ENCODE results near the gene HIF1AN. TPM values are rescaled to one million over a fixed set of nuclear protein-coding genes. Genes with fewer than 3 reads are reported as not detected.

HIF1AN gene
- total RNA-seq, 2 donors from 2014 or later, result 52.8 to 55.1 TPM

GRCh38 chr10:100528123-100528886, 7.4 kb upstream of the HIF1AN start:
- ATAC-seq (replicated peaks in 1 of 2), result peak; percentile 63 to 68
- Mint-ChIP-seq H3K4me1 (ENCODE audit: low read depth) (peaks cover 46% of the 10 kb centered on the region), H3K27ac (peak overlapping the region; percentile 95), H3K9me3 (no peaks in the 10 kb centered on the region), H3K36me3 (ENCODE audit: insufficient read depth in 2 of 2) (peaks cover 16 to 25% of the 10 kb centered on the region in 2 donors), H3K4me3 (peak overlapping the region; percentile 87 to 98), H3K27me3 (ENCODE audit: low read depth) (no peaks in the 10 kb centered on the region)
- peak; percentile 38 to 48 for DNase-seq

DNA sequence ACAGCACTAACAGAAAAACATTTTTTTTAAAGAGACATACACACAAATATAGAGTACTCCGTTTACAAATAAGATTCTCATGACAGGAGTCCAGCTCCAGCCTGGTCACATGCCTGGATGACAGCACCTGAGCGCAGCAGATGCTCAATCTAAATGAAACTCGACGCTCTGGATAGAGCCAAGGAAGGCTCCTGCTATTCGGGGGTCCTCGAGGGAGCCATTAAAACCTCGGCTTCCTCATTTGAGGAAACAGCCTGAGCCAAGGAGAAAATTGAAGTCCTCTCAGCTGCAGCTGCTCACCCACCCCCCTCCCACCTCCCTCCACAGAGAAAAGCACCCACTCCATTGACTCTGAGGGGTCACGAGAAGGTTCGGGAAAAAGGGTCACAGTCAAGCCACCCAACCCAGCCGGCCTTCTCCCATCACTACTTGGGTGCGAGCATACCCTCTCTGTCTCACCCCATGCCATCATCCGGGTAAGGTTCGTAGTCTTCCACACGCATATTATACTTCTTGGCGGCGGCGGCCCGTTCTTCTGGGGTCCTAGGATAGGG, 6.7 kb upstream of the HIF1AN start:
- peak overlapping the region; percentile 87 to 98 for H3K4me3 Mint-ChIP-seq
- H3K27ac Mint-ChIP-seq, result peak overlapping the region; percentile 95
- no peaks in the 10 kb centered on the region for H3K9me3 Mint-ChIP-seq
- H3K4me1 Mint-ChIP-seq (ENCODE audit: low read depth), result peaks cover 47% of the 10 kb centered on the region
- ATAC-seq (replicated peaks in 1 of 2) (peak; percentile 4 to 8), DNase-seq (no peak)
- H3K36me3 Mint-ChIP-seq (ENCODE audit: insufficient read depth in 2 of 2), result peaks cover 13 to 18% of the 10 kb centered on the region in 2 donors
- no peaks in the 10 kb centered on the region for H3K27me3 Mint-ChIP-seq (ENCODE audit: low read depth)

DNA sequence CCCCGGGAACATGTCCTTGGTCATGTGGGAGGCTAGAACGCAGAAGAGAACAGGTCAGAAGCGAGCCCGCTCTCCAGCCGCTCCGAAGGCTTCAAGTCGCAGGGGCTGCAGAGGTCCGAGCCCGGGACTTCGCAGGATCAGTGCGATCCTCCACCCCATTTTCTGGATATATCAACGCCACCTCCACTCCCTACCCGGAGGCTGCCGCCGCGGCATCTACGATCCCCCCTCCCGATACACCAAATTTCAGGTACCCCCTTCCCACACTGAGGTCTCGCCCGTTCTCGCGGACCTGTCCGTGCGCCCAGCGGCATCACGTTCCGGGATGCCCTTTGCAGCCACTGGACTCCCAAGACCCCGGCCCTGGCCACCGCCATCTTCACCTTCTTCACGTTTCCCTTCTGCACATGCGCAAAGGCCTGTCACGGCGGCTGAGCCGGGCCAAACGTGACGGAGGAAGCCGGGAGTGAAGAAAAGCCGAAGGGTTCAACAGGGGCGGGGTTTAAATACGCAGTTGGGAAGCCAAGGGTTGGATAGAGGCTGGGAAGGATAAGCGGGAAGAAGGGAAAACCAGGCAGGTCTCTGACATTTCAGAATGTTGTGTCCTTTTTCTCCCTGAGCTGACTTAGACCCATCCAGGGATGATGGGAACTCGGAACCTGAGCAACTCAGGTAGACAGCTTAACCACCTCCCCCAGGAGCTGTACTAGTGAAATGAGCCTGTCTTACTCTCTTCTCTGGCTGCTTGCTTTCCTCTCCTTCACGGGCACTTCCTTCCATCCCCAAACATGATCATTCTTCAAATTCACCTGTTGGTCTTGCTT, 6.1 kb upstream of the HIF1AN start, which contains the start of gene NDUFB8:
TSS of gene NDUFB8 (minus strand) at position 397 of the 824 bp plus-strand sequence. CDS start at position 377, 20 bp downstream.
- peak; percentile 70 to 74 for ATAC-seq (replicated peaks in 1 of 2)
- DNase-seq, result peak; percentile 90
- no peaks in the 10 kb centered on the region for H3K9me3 Mint-ChIP-seq
- peaks cover 44% of the 10 kb centered on the region for H3K4me1 Mint-ChIP-seq (ENCODE audit: low read depth)
- peak within 1 kb of the TSS; percentile 87 to 98 for H3K4me3 Mint-ChIP-seq
- H3K27me3 Mint-ChIP-seq (ENCODE audit: low read depth), result no peaks in the 10 kb centered on the region
- H3K36me3 Mint-ChIP-seq (ENCODE audit: insufficient read depth in 2 of 2), result peaks cover 13 to 17% of the 10 kb centered on the region in 2 donors
- H3K27ac Mint-ChIP-seq, result peak within 1 kb of the TSS; percentile 95

- Mint-ChIP-seq H3K36me3 (ENCODE audit: insufficient read depth in 2 of 2) (peaks cover 6 to 10% of the 10 kb centered on the region in 2 donors), H3K27me3 (ENCODE audit: low read depth) (no peaks in the 10 kb centered on the region), H3K27ac (no peak overlapping the region), H3K9me3 (no peaks in the 10 kb centered on the region), H3K4me1 (ENCODE audit: low read depth) (peaks cover 41% of the 10 kb centered on the region), H3K4me3 (peak overlapping the region in 1 of 2 donors; percentile 60)
- no peak for DNase-seq
- ATAC-seq (replicated peaks in 1 of 2), result peak; percentile 27 to 44
Observed at GRCh38 chr10:100531761-100532160, 4.0 kb upstream of the HIF1AN start.

GRCh38 chr10:100534726-100535125, 1.0 kb upstream of the HIF1AN start:
- H3K4me1 Mint-ChIP-seq (ENCODE audit: low read depth), result peaks cover 29% of the 10 kb centered on the region
- no peaks in the 10 kb centered on the region for H3K27me3 Mint-ChIP-seq (ENCODE audit: low read depth)
- no peak overlapping the region for H3K4me3 Mint-ChIP-seq

DNA sequence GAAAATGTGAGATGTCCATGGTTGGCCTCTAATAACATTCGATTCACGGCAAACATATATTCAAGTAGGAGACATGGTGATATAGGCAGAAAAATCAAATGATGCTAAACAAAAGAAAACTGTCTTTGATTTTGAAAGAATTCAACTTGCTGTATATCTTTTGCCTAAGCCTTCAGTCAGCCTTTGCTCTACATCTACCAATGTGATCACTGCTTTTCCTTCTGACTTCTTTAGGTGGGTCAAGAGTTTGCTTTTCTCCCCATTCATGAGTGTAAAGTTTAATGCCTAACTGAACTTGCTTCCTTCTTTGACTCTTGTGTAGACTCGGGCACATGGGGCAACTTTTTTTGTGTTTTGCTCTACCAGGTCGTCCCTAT, 417 bp upstream of the HIF1AN start:
- DNase-seq, result no peak
- Mint-ChIP-seq H3K9me3 (no peaks in the 10 kb centered on the region), H3K27ac (no peak overlapping the region), H3K4me3 (no peak overlapping the region), H3K4me1 (ENCODE audit: low read depth) (peaks cover 23% of the 10 kb centered on the region), H3K36me3 (ENCODE audit: insufficient read depth in 2 of 2) (peaks cover under 1 to 17% of the 10 kb centered on the region in 2 donors), H3K27me3 (ENCODE audit: low read depth) (no peaks in the 10 kb centered on the region)
- ATAC-seq (replicated peaks in 1 of 2), result peak; percentile 22 to 26

More at GRCh38 chr10:100534726-100535125, 1.0 kb upstream of the HIF1AN start:
- H3K36me3 Mint-ChIP-seq (ENCODE audit: insufficient read depth in 2 of 2), result peaks cover 0 to 13% of the 10 kb centered on the region in 2 donors
- no peak overlapping the region for H3K27ac Mint-ChIP-seq
- ATAC-seq (replicated peaks in 1 of 2) (no peak), DNase-seq (no peak)
- no peaks in the 10 kb centered on the region for H3K9me3 Mint-ChIP-seq

DNA sequence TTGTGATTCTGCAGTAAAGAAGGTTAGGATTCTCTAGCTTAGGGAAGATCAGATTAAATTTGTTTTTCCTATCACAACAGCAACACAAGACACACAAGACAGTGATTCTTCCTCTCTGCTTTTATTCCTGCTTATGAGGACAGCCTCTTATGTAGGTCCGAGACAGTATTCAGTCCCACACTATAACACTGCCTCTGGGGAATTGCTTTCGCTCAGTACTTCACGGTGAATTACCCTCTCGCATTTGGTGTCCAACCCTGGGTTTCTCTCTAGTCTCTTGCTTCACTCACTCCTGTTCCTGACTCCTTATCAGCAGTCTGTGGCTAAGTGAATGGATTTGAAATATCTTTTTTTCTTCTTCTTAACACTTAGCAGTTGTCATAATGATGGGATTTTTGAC, 1.7 kb downstream of the HIF1AN start:
- no peak overlapping the region for H3K4me3 Mint-ChIP-seq
- peaks cover 7 to 29% of the 10 kb centered on the region in 2 donors for H3K36me3 Mint-ChIP-seq (ENCODE audit: insufficient read depth in 2 of 2)
- no peaks in the 10 kb centered on the region for H3K9me3 Mint-ChIP-seq
- no peak for DNase-seq
- ATAC-seq (replicated peaks in 1 of 2), result no peak
- no peaks in the 10 kb centered on the region for H3K27me3 Mint-ChIP-seq (ENCODE audit: low read depth)
- peak overlapping the region; percentile 87 for H3K27ac Mint-ChIP-seq
- peaks cover 10% of the 10 kb centered on the region for H3K4me1 Mint-ChIP-seq (ENCODE audit: low read depth)

DNA sequence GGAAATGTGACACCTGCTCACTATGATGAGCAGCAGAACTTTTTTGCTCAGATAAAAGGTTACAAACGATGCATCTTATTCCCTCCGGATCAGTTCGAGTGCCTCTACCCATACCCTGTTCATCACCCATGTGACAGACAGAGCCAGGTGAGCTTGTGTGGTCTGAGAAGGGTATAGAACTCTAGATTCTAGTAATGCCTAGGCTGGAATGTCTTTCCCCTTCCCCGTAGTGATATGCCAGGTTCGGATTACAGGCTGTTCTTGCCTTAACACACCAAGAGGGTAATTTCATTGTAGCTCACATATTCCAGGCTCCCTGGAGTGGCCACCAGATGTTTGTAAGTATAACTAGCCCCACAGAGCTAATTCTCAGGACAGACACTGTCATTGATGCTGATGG, 9.2 kb downstream of the HIF1AN start:
- H3K9me3 Mint-ChIP-seq, result no peaks in the 10 kb centered on the region
- H3K4me3 Mint-ChIP-seq, result no peak overlapping the region
- no peaks in the 10 kb centered on the region for H3K4me1 Mint-ChIP-seq (ENCODE audit: low read depth)
- H3K36me3 Mint-ChIP-seq (ENCODE audit: insufficient read depth in 2 of 2), result peaks cover 11 to 33% of the 10 kb centered on the region in 2 donors
- DNase-seq, result no peak
- H3K27ac Mint-ChIP-seq, result no peak overlapping the region
- H3K27me3 Mint-ChIP-seq (ENCODE audit: low read depth), result no peaks in the 10 kb centered on the region
- ATAC-seq (replicated peaks in 1 of 2), result no peak

GRCh38 chr10:100551196-100551595, 15.5 kb downstream of the HIF1AN start:
- no peak for DNase-seq
- Mint-ChIP-seq H3K4me3 (no peak overlapping the region), H3K27me3 (ENCODE audit: low read depth) (no peaks in the 10 kb centered on the region), H3K27ac (no peak overlapping the region), H3K4me1 (ENCODE audit: low read depth) (no peaks in the 10 kb centered on the region), H3K9me3 (no peaks in the 10 kb centered on the region), H3K36me3 (ENCODE audit: insufficient read depth in 2 of 2) (peaks cover 7 to 15% of the 10 kb centered on the region in 2 donors)
- no peak for ATAC-seq (replicated peaks in 1 of 2)

DNA sequence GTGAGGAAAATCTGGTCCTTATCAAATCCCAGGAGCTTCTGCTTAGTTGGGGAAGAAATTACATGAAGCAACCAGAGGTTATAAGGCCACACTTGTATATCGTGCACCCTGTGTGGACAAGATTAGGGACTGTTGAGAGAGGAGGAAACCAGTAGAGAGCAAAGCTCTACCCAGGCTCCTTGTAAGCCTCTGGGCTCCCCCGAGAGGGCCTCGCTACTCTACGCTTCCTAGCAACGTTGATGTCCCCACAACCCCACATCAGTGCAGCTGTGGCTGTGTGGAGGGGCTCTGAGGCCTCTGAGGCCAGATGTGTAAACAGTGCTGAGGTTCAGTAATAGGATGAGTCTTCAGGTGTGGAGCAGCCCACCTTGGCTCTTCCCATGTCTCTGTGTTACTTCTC, 16.0 kb downstream of the HIF1AN start:
- H3K9me3 Mint-ChIP-seq, result no peaks in the 10 kb centered on the region
- no peak overlapping the region for H3K27ac Mint-ChIP-seq
- ATAC-seq (replicated peaks in 1 of 2) (no peak), DNase-seq (no peak)
- H3K36me3 Mint-ChIP-seq (ENCODE audit: insufficient read depth in 2 of 2), result peaks cover 5 to 13% of the 10 kb centered on the region in 2 donors
- H3K4me3 Mint-ChIP-seq, result no peak overlapping the region
- H3K27me3 Mint-ChIP-seq (ENCODE audit: low read depth), result no peaks in the 10 kb centered on the region
- no peaks in the 10 kb centered on the region for H3K4me1 Mint-ChIP-seq (ENCODE audit: low read depth)

- Mint-ChIP-seq H3K27ac (no peak overlapping the region), H3K36me3 (ENCODE audit: insufficient read depth in 2 of 2) (peaks cover 5 to 7% of the 10 kb centered on the region in 2 donors), H3K9me3 (no peaks in the 10 kb centered on the region), H3K4me1 (ENCODE audit: low read depth) (no peaks in the 10 kb centered on the region), H3K27me3 (ENCODE audit: low read depth) (no peaks in the 10 kb centered on the region), H3K4me3 (no peak overlapping the region)
- DNase-seq, result no peak
- no peak for ATAC-seq (replicated peaks in 1 of 2)
Observed at GRCh38 chr10:100553929-100554328, 18.2 kb downstream of the HIF1AN start.

DNA sequence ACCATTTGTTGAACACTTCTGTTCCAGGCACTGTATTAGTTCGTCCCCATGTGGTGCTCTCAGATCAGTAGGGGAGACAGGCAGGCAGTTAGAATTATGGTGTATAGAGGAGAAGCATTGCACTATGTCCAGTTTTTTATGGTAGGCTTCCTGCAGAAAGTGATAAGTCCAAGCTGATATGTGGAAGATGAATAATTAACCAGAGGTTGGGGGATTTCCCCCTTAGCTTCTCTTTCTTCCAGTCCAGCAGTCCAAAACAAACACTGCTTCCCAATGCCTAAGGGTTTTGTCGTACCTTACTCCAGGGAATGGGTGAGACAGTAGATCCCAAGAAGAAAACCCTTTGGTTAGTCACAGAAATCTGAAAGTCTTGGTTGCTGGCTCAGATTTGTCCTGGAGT, 19.2 kb downstream of the HIF1AN start:
- DNase-seq (no peak), ATAC-seq (replicated peaks in 1 of 2) (no peak)
- Mint-ChIP-seq H3K9me3 (no peaks in the 10 kb centered on the region), H3K4me1 (ENCODE audit: low read depth) (no peaks in the 10 kb centered on the region), H3K27me3 (ENCODE audit: low read depth) (no peaks in the 10 kb centered on the region), H3K27ac (no peak overlapping the region), H3K36me3 (ENCODE audit: insufficient read depth in 2 of 2) (peaks cover 3% of the 10 kb centered on the region in 2 donors), H3K4me3 (no peak overlapping the region)

- peaks cover 10% of the 10 kb centered on the region for H3K4me1 Mint-ChIP-seq (ENCODE audit: low read depth)
- ATAC-seq (replicated peaks in 1 of 2), result no peak
- H3K27me3 Mint-ChIP-seq (ENCODE audit: low read depth), result no peaks in the 10 kb centered on the region
- no peak overlapping the region for H3K4me3 Mint-ChIP-seq
- no peak for DNase-seq
- peaks cover 3 to 7% of the 10 kb centered on the region in 2 donors for H3K36me3 Mint-ChIP-seq (ENCODE audit: insufficient read depth in 2 of 2)
- no peak overlapping the region for H3K27ac Mint-ChIP-seq
- no peaks in the 10 kb centered on the region for H3K9me3 Mint-ChIP-seq
Observed at GRCh38 chr10:100560248-100560647, 24.5 kb downstream of the HIF1AN start.
